SK-N-SH (cell line): ENCODE results near the gene RBM4.

ENCODE experiments used
- CTCF ChIP-seq: fragments of 200-600 bp; sonication (generic); IDR thresholded peaks from 2 replicates; pipeline ENCODE4 v1.6.1; 2017; ENCODE audit warnings: antibody characterized with exemption, mild to moderate bottlenecking, moderate library complexity
- EP300 ChIP-seq, 2 experiments: IDR thresholded peaks; 2 replicates each; pipeline versions ENCODE4 v1.4.0 to v1.6.1; 2012; ENCODE audit warnings: borderline replicate concordance in 1 of 2, low read depth in 1 of 2, low read length in 1 of 2
- FOSL2 ChIP-seq: IDR thresholded peaks from 2 replicates; pipeline ENCODE4 v1.4.0; 2012; ENCODE audit warnings: low read depth, mild to moderate bottlenecking, moderate library complexity, borderline replicate concordance
- GABPA ChIP-seq: IDR thresholded peaks from 2 replicates; pipeline ENCODE4 v1.4.0; 2012; ENCODE audit warnings: low read depth, mild to moderate bottlenecking
- NFIC ChIP-seq: IDR thresholded peaks from 2 replicates; pipeline ENCODE4 v1.4.0; 2012; ENCODE audit warnings: borderline replicate concordance
- PBX3 ChIP-seq: IDR thresholded peaks from 2 replicates; pipeline ENCODE4; 2012
- RCOR1 ChIP-seq: fragments of 150-350 bp; IDR thresholded peaks from 2 replicates; pipeline ENCODE4 v1.6.1; 2017; ENCODE audit warnings: antibody characterized with exemption, low read length
- RFX5 ChIP-seq: IDR thresholded peaks from 2 replicates; pipeline ENCODE4 v1.6.1; 2012; ENCODE audit warnings: mild to moderate bottlenecking, improper control_type of control experiment, low read length
- TAF1 ChIP-seq: IDR thresholded peaks from 2 replicates; pipeline ENCODE4 v1.6.1; 2012; ENCODE audit warnings: low read depth, mild to moderate bottlenecking, low read length, moderate library complexity, borderline replicate concordance
- USF1 ChIP-seq: IDR thresholded peaks from 2 replicates; pipeline ENCODE4 v1.4.0; 2012; ENCODE audit warnings: low read depth, borderline replicate concordance
- USF2 ChIP-seq: fragments of 150-350 bp; IDR thresholded peaks from 2 replicates; pipeline ENCODE4 v1.6.1; 2017; ENCODE audit warnings: antibody characterized with exemption, low read length, low read depth, borderline replicate concordance
- YY1 ChIP-seq: IDR thresholded peaks from 2 replicates; pipeline ENCODE4 v1.4.0; 2012; ENCODE audit warnings: low read depth, mild to moderate bottlenecking

- no peak for TF ChIP-seq EP300 (IDR thresholded peaks at IDR 0.05; ENCODE audit: borderline replicate concordance in 1 of 2, low read depth in 1 of 2, low read length in 1 of 2)
- no peak for TF ChIP-seq CTCF
- no peak for TF ChIP-seq RFX5
- no peak for TF ChIP-seq USF2
- TF ChIP-seq YY1, result no peak
- TF ChIP-seq TAF1, result no peak
- no peak for TF ChIP-seq RCOR1
- TF ChIP-seq NFIC, result no peak
- TF ChIP-seq FOSL2, result no peak
- no peak for TF ChIP-seq PBX3
- no peak for TF ChIP-seq USF1
- TF ChIP-seq GABPA, result no peak
Measured at GRCh38 chr11:66685276-66686099, 47.0 kb downstream of the RBM4 start.
